ENCODE data around the gene EPS15.
"Not testable (repeated sequence)": the region's sequence is repeated elsewhere in the genome, so short reads cannot be mapped to it uniquely, and the experiment has no call there.

EPS15 gene

DNA sequence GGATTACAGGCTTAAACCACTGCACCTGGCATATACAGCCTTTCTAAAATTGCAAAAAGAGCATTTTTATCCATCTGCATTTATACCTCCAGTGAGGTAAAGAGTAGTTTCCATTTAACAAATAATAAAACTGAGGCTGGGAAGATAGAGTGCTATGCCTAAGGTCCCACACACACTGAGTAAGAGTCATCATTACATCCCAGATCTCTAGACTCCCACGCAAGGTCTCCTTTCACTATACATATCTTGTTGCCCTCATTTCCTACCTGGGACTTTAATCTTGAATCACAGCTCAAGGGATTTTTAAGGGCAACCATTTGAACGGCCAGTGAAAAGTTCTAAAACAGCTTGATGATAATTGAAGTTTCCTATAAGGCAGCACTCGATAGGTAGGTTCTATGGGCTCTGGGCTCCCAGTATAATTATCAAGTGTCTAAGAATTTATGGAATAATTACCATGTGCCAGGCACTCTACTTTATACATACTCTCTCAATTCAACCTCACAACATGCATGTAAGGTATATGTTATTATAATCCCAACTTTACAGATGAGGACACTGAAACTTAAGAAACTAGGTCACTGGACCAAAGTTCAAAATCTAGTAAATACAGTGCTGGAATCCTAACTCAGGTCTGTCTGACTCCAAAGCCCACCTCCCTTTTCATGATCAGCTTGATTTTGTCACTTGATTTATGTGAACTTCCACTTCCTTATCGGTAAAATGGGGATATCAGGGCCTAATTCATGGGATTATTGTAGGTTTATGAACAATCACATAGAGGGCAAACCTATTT is 23.3 kb upstream of the EPS15 start:
- DNase-seq (ENCODE audit: low read depth), result no peak

DNA sequence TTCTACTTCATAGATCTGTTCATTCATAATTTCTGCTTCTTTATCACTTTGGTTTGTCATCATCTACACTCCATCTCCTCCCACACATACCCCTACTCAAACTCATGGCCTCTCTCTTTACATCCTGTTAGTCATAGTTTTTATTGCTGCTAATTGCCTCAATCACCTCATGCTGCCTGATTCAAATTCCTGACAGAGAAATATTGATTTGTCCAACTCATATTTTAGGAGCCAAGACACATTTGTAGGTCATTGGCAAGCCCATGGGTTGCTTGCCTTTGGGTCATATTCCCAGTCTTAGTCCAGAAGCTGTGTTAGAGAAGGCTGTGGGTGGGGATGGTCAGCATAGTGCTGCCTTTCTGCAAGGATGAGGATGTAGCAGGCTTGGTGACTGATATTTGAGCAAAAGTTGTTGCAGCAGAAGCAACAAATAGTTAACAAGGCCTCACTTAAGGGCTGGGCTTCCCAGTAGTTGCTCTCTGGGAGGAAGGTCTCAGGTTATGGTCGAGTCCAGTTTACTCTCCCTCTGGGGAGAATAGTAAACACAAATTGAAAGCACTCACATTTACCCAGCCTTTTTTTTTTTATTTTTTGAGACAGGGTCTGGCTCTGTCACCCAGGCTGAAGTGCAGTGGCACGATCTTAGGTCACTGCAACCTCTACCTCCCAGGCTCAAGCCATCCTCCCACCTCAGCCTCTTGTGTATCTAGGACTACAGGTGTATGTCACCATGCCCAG is 22.4 kb upstream of the EPS15 start:
- DNase-seq (ENCODE audit: low read depth), result peak; percentile 41

DNA sequence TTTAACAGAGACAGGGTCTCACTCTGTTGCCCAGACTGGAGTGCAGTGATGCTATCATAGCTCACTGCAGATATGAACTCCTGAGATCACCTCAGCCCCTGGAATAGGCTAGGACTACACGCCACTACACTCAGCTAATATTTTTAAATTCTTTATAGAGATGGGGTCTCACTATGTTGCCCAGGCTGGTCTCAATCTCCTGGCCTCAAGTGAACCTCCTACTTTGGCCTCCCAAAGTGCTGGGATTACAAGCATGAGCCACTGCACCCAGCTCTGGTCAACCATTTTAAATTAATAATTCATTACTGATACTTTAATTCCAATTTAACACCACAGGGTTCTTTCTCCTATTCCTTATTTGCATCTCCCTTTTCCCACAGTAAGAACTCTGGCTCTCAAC is 18.5 kb upstream of the EPS15 start:
- no peak for DNase-seq (ENCODE audit: low read depth)

DNA sequence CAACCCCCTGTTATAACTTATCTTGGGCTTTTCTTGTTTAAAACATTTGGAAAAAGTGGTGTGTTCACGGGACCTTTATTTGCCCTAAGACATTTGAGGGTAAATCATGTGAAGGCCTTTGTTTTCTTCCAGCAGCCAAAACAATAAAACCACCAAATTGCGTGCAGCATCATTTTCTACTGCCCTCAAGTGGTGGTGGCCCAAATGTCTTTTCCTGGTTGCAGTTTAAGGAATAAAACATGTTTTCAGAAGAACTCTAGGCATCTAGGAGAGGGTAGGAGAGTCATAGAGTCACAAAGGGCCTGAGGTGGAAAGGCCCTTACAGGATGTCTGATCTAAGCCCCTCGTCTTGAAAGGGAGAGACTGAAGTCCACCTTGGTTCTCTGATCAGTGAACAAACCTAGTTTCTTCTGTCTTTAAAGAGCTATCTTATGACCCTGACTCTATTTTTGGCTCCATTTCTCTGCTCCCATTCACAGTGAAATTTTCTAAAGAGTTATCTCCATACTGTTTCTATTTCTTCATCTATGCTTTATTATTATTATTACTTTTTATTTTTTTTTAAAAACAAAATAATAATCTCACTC is 16.0 kb upstream of the EPS15 start:
- peak; percentile 72 for DNase-seq (ENCODE audit: low read depth)

DNA sequence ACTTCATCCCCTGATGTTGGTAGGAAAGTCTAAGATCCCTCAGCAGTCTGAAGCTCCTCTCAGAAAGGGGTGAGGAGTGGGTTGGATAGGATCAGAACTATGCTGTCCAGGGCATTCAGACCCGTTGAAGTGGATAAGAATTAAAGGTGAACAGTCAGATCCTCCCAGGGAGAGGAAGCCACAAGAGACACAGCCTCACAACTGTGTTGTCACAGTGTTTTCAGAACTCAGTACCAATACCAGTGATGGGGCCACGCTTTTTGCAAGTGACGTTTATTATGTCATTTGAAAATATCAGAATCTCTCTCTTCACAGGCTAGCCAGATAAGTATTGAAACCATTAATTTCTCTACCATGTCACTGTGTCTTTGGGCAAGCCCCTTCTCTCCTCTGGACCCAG is 15.4 kb upstream of the EPS15 start:
- DNase-seq (ENCODE audit: low read depth), result no peak

DNA sequence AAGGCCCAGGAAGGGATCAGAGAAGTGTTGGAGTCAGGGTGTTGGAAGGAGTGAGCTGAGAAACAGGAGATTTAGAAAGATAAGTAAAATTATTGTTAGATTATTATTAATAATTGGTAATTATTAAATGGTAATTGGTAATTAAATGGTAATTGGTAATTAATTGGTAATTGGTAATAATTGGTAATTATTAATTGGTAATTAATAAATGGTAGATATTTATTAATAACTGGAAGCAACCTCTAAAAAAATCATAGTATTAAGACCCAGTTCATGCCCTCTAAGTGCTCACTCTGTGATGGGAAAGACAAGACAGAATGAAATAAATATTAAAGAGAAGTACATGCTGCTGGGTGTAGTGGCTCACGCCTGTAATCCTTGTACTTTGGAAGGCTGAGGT is 13.8 kb upstream of the EPS15 start:
- no peak for DNase-seq (ENCODE audit: low read depth)

DNA sequence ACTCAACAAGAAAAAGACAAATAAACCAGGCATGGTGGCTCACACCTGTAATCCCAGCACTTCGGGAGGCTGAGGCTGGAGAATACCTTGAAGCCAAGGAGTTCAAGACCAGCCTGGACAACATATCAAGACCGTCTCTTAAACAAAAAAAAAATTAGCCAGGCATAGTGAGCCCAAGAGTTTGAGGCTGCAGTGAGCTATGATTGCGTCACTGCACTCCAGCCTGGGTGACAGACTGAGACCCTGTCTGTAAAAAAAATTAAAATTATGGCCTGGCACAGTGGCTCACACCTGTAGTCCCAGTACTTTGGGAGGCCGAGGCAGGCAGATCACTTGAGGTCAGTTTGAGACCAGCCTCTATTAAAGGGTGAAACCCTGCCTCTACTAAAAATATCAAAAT is 11.4 kb upstream of the EPS15 start:
- not testable (repeated sequence) for DNase-seq (ENCODE audit: low read depth)

DNA sequence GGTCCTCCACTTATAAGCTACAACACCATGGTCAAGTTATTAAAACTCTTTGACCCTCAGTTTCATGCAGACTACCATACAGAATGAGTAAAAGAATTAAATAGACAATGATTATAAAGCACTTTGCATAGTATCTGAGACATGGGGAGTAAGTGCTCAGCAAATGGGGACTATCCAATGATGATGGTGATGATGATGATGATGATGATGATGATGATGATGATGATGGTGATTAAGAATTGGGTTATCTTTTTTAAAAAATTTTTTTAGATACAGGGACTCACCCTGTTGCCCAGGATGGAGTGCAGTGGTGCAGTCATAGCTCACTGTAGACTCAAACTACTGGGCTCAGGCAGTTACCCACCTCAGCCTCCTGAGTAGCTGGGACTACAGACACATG is 8.1 kb upstream of the EPS15 start:
- DNase-seq (ENCODE audit: low read depth), result no peak

DNA sequence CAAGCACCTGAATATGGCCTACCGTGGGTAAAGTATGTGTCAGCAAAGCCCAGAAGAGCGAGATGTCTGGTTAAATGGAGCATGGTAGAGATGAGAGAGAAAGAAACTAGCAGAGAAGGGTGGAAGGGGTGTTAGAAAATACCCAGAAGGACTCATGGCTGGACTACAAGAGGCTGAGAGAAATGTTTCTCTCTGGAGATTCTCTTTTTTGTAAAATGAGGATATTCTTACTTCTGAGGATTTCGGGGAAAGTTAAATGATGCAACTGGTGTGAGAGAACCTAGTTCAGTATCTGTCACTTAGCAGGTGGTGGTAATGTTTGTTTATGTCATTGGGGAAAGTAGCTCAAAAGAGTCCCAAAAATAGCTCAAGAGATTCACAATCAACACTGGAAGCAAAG is 7.2 kb upstream of the EPS15 start:
- DNase-seq (ENCODE audit: low read depth), result no peak

DNA sequence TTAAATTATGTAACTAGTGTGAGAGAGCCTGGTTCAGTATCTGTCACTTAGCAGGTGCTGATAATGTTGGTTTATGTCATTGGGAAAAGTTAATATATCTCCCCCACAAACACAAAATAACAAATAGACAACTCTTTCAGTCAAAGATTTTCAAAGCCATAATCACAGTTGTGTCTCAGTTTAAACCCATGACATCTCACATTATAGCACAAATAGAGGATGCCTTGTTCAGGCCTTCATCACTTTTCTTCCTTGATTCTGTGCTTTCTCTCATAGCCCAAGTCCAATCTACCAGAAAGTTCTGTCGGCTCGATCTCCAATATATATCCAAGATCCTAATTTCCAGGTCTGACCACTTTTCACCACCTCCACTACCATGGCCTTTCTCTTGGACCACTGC is 6.2 kb upstream of the EPS15 start:
- DNase-seq (ENCODE audit: low read depth), result no peak

DNA sequence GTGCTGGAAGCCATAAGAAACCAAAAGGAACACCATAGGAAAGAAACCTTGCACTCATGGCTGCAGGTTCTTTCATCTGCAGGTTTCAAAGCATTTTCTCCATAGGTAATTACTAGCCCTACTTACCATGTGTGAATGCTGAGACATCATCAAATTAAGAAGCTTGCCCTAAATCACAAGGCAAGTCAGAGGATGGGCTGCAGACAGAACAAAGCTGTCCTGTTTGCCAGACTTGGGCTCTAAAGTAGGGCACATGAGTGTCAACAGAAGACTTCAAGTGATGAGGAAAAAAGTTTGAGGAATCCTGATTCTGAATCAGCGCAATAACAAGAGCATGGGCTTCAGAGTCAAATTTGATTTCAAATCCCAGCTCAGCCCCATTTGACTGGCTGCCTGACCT is 5.8 kb upstream of the EPS15 start:
- no peak for DNase-seq (ENCODE audit: low read depth)

DNA sequence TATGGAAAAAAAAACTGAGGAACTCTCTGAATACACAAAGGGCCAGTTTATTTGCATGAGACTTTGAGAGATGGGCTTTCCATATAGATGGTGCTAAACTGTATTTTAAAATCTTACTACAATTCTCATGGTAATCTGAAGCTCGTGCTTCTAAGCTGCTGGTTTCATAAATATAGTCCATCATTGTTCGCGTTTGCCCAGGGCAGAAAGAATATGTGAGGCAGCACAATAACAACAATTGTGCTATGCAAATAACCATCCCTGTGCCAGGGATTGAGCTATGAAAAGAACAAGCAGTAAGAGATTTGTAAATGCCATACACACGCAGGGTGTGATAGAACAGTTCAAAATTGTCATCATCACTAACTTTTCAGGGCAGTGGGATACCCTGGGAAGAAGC is 4.9 kb upstream of the EPS15 start:
- DNase-seq (ENCODE audit: low read depth), result no peak

DNA sequence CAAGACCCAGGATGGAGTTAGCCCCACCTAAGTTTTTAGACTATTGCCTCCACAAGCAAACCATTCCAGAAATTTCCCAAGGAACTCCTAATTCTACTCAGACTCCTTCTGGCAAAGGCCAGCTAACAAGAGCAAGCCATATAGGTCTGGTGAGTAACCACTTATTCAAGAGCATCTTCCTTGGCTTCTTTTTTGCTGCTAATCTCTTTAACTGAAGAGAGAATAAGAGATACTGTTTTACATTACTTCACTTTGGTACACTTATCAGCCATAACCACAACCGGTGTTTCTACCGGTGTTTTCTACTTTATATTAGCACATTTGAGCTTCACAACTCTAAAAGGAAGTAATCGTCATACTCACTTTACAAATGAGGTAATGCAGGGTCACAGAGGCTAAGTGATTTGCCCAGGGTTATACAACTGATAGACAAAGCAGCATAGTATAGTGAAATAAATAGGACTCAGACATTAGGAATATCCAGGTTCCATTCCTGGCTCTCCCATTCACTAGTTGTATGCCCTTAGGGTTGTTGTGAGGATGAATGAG is 1.7 kb upstream of the EPS15 start:
- DNase-seq (ENCODE audit: low read depth), result no peak

DNA sequence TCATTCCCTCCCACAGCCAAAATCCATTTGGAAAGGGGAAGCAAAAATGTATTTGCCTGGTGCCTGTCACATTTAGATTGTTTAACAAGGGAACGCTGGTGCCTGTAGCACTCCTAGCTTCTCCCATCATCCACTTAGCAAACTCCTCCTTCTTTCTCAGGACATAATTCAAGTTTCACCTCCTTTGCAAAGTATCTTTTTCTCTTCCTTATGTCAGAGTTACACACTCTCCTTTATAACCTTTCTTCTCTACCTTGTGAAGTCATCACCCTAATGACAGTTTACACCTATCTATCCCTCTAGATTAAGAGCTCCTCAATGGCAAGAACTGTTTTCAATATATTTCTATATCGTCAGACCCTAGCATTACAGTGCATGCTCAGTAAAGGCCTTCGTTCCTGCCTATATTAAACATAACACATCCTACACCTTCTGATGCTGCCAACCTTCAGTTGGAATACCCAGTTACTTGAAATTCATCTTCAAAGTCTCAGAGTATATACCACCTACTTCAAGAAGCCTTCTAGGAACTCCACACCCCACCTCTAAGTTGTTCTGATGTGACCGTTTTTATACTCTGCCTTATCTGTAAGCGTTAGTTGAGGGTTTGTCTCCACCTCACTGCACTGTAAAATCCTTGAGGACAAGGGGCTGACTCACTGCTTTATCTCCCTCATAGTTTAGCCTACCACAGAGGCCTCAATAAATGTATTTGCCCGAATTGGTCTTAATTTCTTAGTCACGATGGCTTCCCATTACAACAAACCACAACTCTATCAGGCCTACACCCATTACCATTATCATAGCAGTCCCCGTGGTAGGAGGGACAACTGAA is 1.0 kb upstream of the EPS15 start:
- DNase-seq (ENCODE audit: low read depth), result peak; percentile 87

DNA sequence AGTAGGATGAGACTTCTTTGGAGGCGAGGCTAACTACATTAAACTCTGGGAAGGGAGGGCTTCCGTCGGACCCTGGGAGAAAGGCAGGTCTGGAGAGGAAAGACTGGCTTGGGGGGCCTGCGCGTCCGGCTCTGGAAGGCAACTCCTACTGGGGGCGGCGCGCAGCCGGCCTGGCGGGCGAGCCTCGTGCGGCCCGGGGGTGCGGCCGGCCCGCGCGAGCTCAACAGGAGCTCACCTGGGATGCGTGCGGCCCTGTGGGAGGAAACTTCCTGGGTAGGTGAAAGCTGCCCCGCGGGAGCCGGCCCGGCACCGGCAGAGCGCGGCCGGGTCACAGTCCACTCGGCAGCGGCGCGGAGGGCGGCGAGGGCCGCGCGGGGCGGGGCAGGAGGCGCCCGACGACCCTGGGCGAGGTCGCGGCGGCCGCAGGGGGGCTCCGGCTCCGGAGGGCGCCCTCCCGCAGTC is 449 bp downstream of the EPS15 start:
- DNase-seq (ENCODE audit: low read depth), result peak; percentile 44

DNA sequence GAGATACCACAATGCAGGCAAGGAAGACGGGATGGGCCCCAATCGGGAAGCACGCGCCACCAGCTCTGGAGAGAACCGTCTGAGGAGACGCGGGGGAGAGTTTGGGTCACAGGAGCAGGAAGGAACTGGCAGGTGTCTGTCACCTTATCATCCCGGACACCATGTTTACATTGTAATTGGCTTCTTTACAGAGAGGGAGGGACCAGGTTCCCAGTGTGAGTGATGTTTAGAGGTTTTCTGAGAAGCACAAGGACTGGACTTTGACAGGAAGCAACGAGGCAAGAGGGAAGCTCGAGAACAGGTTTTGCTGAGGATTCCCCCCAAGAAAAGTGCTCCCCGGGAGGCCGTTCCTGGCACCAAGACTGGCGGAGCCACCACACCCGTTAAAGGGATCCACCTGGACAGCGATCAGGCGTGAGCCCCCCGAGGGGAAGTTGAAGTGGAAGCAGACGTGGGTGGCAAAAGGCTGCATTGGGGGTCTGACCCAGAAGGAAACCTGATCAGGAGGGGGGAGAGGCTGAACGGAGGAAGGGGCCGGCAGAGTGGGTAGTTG is 957 bp downstream of the EPS15 start:
- peak; percentile 50 for DNase-seq (ENCODE audit: low read depth)

DNA sequence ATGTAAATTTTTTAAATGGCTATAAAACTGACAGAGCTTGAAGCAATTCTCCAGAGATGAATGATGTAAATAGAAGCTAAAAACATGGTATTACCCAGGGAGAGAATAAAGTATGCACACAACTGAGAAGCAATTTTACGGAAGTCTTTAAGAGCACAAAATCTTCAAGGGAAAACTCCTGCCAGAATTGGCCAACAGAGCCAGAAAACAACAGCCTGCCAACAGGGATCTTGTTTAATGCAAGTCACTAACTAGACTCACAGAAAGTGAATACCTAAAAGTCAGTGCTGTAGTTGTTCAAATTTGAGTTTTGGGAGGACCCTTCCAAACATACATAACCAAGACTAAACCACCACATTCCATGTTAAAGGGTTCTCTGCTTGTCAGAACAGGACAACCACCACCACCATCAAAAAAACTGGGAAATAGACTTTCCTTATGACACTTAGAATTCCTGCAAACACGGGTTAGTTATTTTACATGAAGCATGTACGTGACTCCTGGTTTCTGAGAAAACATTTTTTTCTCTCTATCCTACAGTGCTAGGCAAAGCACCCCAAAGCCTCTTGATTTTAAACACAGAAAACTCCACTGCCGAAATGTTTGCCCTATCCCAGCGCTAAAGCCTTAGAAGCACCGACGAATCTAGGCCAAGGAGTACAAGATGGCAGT is 1.6 kb downstream of the EPS15 start:
- DNase-seq (ENCODE audit: low read depth), result peak; percentile 23

DNA sequence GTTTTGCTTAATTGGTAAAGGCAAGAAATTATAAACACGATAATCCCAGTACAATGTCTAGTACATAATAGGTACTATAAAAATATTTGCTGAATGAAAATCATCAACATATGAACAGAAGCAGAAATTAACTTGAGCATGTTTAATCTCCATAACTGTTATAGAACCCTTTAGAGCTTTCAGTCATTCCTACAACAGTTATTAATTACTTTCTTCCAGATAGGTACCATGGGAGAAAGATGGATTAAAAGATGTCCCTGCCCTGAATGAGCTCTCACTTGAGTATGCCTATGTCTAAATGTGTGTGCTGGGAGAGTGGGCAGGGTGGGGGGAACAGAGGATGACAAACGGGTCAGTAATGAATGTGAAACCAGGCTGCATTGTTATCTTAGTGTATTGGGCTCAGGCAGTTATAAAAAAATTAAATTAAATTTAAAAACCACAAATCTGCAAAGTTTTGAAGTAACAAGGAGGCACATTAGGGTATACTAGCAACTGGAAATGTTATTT is 2.4 kb downstream of the EPS15 start:
- DNase-seq (ENCODE audit: low read depth), result peak; percentile 42

DNA sequence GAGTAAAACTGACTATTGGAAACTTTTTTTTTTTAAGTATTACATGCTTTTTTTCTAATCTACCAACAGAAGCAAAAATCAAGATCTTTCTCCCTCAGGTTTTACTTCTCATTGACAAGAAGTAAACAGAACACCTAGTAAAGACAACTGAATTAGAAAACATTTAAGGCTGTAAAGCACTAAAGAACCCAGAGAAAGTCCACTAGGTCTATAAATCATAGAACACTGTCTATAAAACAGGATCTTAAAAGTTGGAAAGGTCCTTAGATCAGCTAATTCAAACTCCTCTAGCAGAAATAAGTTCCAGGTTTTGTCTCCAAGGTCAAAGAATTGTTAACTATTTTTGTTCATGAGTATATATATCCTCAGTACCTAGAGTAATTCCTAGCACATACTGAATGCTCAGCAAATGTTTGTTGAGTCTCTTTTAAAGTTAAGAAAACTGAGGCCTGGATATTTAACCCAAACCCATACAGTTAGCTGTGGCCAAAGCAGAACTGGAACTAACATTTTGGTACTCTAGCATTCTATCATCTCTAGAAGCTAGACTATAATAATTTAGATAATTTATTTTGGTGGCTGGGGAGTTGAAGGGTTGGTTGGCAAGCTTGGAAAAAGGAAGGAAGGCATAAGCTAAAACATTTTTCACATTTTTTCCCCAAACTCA is 3.0 kb downstream of the EPS15 start:
- no peak for DNase-seq (ENCODE audit: low read depth)

DNA sequence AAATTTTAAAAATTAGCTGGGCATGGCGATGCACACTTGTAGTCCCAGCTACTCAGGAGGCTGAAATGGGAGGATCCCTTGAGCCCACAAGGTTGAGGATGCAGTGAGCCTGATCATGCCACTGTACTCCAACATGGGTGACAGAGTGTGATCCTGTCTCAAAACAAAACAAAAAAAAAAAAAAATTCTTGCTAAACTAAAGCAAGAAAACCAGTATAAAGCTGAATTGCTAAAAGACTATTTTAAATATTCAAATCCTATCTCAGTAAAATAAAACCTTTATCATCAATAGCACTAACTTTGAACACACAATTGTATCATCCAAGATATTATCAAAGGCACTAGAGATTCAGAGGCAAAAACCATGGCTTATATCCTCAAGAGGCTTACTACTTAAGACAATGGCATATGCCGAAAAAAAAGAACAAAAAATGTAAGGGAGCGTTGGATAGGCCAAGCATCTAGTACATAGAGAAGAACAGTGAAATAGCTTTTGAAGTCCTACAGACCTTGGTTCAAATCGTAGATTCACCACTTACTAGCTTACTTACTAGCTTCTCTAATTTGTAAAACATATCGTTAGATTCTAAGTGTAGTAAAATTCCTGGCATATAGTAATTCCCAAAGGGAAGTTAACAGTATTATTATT is 3.6 kb downstream of the EPS15 start:
- DNase-seq (ENCODE audit: low read depth), result no peak

All from EH (cell line).